ENCODE measurements around the gene EEF2K.
A peak's percentile ranks its signal among the peaks of the same experiment; 100 is the strongest.

The EEF2K gene

GRCh38 chr16:22321340-22322001 is 115.4 kb downstream of the EEF2K start:
- peak; percentile 75 for FAIRE-seq

GRCh38 chr16:22322021-22322471 is 116.0 kb downstream of the EEF2K start:
- no peak for FAIRE-seq

- no peak for FAIRE-seq
These were observed 116.7 kb downstream of the EEF2K start for GRCh38 chr16:22322741-22323140.

- FAIRE-seq, result no peak
These were observed 117.3 kb downstream of the EEF2K start for GRCh38 chr16:22323173-22323958.

GRCh38 chr16:22323959-22324786 is 118.1 kb downstream of the EEF2K start:
- FAIRE-seq, result no peak

- no peak for FAIRE-seq
These were observed 118.9 kb downstream of the EEF2K start for GRCh38 chr16:22324787-22325597.

- no peak for FAIRE-seq
These were observed 119.7 kb downstream of the EEF2K start for GRCh38 chr16:22325598-22326368.

- no peak for FAIRE-seq
These were observed 120.2 kb downstream of the EEF2K start for GRCh38 chr16:22326369-22326652.

- no peak for FAIRE-seq
These were observed 120.8 kb downstream of the EEF2K start for GRCh38 chr16:22326771-22327445.

GRCh38 chr16:22327446-22327775 is 121.3 kb downstream of the EEF2K start:
- FAIRE-seq, result no peak

GRCh38 chr16:22328081-22328725 is 122.1 kb downstream of the EEF2K start:
- no peak for FAIRE-seq

- FAIRE-seq, result no peak
These were observed 123.2 kb downstream of the EEF2K start for GRCh38 chr16:22329199-22329695.

- no peak for FAIRE-seq
These were observed 124.2 kb downstream of the EEF2K start for GRCh38 chr16:22330326-22330725.

GRCh38 chr16:22333457-22333994 is 127.4 kb downstream of the EEF2K start:
- FAIRE-seq, result no peak

- FAIRE-seq, result no peak
These were observed 129.7 kb downstream of the EEF2K start for GRCh38 chr16:22335668-22336246.

- no peak for FAIRE-seq
These were observed 130.5 kb downstream of the EEF2K start for GRCh38 chr16:22336581-22336980.

- no peak for FAIRE-seq
These were observed 131.0 kb downstream of the EEF2K start for GRCh38 chr16:22337045-22337444.

- FAIRE-seq, result no peak
These were observed 132.0 kb downstream of the EEF2K start for GRCh38 chr16:22337849-22338635.

Data from A204.1 (cell line).